HT-29 (cell line): ENCODE data around the gene CD93. TPM values are rescaled to one million over a fixed set of nuclear protein-coding genes. Genes with fewer than 3 reads are reported as not detected.

Experiments
- DNase-seq: peaks from one replicate; pipeline ENCODE4 v3.0.0-alpha.2; 2015; ENCODE audit warnings: low spot score
- total RNA-seq: library from RNA; depleted of rRNA; stranded (reverse); fragments of >200 nt; shearing (Covaris generic); gene quantifications from 2 replicates; pipeline ENCODE4 v1.2.3, GENCODE V29; 2014; rRNA removed

The CD93 gene
- not detected in 2 replicates for total RNA-seq

GRCh38 chr20:23086056-23086566 lies at the start of gene CD93:
Gene CD93 (minus strand): TSS chr20:23086324. CDS start chr20:23086192, 132 bp downstream.
- no peak for DNase-seq

- DNase-seq = no peak
These were observed 47.5 kb upstream of the CD93 start for GRCh38 chr20:23133560-23133998.

- no peak for DNase-seq
These were observed 46.9 kb upstream of the CD93 start for GRCh38 chr20:23132930-23133559.

- no peak for DNase-seq
These were observed 46.3 kb upstream of the CD93 start for GRCh38 chr20:23132293-23132929.

- DNase-seq = no peak
These were observed 45.6 kb upstream of the CD93 start for GRCh38 chr20:23131766-23132165.

GRCh38 chr20:23130622-23131140 lies 44.6 kb upstream of the CD93 start:
- DNase-seq = no peak

- DNase-seq = no peak
These were observed 43.9 kb upstream of the CD93 start for GRCh38 chr20:23129891-23130621.

GRCh38 chr20:23129266-23129665 lies 43.1 kb upstream of the CD93 start:
- DNase-seq = no peak

GRCh38 chr20:23128461-23129125 lies 42.5 kb upstream of the CD93 start:
- no peak for DNase-seq

GRCh38 chr20:23127506-23128279 lies 41.6 kb upstream of the CD93 start:
- DNase-seq = no peak

- DNase-seq = no peak
These were observed 40.3 kb upstream of the CD93 start for GRCh38 chr20:23126281-23127061.

GRCh38 chr20:23125625-23126191 lies 39.6 kb upstream of the CD93 start:
- DNase-seq = no peak

GRCh38 chr20:23125159-23125558 lies 39.0 kb upstream of the CD93 start:
- DNase-seq = no peak

GRCh38 chr20:23123886-23124285 lies 37.8 kb upstream of the CD93 start:
- no peak for DNase-seq

GRCh38 chr20:23122796-23123655 lies 36.9 kb upstream of the CD93 start:
- no peak for DNase-seq

- DNase-seq = no peak
These were observed 36.2 kb upstream of the CD93 start for GRCh38 chr20:23122321-23122720.

GRCh38 chr20:23121751-23122320 lies 35.7 kb upstream of the CD93 start:
- DNase-seq = no peak
